GM10248 (cell line): ENCODE results near the gene BLID.

Experiments used
- CTCF ChIA-PET: fragments of 300-600 bp; sonication (Branson Sonifier 250); formaldehyde crosslinking; extraction: SDS; loops from one replicate; lab custom pipeline; 2021; ENCODE audit warnings: antibody characterized with exemption; lab: Yijun Ruan, JAX
- POLR2A ChIA-PET: fragments of 350-650 bp; sonication (Branson Sonifier 250); formaldehyde crosslinking; extraction: SDS; loops from one replicate; lab custom pipeline; 2020; ENCODE audit warnings: antibody characterized with exemption; lab: Yijun Ruan, JAX
- DNase-seq: peaks from one replicate; pipeline ENCODE4 v3.0.0; 2012; ENCODE audit errors: extremely low spot score
- TF ChIP-seq, protein P1 (sequence below): IDR thresholded peaks from 2 replicates; pipeline ENCODE4 v1.5.1; 2012; ENCODE audit warnings: mild to moderate bottlenecking, low read depth; ENCODE audit errors: extremely low read depth, missing control alignments, control extremely low read depth

BLID gene

DNA sequence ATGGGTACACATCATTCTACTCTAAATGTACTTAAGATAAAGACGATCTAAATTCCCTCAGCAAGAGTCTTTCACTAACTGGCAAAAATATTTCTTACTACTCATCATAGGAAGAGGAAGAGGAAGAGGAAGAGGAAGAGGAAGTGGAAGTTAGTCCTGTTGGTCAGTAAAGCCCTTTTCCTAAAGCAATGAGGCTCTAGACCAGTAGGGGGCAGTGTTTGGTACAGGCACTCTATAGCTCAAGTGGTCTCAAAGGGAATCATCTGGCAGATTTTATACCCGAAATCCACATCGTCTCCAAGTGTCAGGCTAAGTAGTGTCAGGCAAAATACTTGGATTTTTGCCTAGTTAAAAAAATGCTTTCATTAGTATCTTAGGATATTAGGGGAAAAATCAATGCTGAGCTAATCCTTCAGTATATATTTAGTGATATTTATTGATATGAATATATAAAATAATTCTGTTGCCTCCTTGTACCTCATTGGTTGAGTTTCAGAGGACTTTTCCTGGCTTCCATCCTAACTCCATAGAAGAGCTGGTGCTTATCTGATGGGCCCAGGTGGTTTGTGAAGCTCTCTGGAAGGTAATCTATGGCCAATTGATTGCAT lies 7.7 kb downstream of the BLID start:
- CTCF ChIA-PET: interaction anchor here (0.8 to 1.4 kb wide), 6 partner anchors 9 to 857 kb away, joined by 3 to 5 read pairs (median 3); no protein-coding TSS in a partner anchor
- no peak for DNase-seq
- TF ChIP-seq, protein P1, sequence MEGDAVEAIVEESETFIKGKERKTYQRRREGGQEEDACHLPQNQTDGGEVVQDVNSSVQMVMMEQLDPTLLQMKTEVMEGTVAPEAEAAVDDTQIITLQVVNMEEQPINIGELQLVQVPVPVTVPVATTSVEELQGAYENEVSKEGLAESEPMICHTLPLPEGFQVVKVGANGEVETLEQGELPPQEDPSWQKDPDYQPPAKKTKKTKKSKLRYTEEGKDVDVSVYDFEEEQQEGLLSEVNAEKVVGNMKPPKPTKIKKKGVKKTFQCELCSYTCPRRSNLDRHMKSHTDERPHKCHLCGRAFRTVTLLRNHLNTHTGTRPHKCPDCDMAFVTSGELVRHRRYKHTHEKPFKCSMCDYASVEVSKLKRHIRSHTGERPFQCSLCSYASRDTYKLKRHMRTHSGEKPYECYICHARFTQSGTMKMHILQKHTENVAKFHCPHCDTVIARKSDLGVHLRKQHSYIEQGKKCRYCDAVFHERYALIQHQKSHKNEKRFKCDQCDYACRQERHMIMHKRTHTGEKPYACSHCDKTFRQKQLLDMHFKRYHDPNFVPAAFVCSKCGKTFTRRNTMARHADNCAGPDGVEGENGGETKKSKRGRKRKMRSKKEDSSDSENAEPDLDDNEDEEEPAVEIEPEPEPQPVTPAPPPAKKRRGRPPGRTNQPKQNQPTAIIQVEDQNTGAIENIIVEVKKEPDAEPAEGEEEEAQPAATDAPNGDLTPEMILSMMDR: peak; percentile 21
- POLR2A ChIA-PET: no interaction called here

DNA sequence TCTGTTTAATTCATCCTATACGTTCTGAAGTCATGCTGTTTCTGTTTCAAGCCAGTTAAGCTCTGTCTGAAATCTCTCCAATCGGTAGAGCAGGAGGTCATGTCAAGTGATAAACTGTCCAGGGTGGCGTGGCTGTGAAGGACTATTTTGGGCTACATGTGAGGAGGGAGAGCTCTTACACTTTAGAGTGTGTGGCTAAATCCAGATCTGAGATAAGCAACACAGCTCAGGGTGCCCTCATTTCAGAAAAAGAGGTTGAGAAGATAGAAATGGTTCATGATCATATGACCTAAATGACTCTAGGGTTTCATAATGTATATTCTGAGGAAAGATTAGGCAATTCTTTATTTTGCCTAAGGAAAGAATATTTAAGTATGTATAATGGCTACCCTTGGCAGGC lies 8.4 kb downstream of the BLID start:
- DNase-seq: no peak
- ChIA-PET CTCF (interaction anchor here (1.2 to 1.4 kb wide), 3 partner anchors 11 to 21 kb away, joined by 3 read pairs; no protein-coding TSS in a partner anchor), POLR2A (no interaction called here)
- TF ChIP-seq, protein P1: no peak

DNA sequence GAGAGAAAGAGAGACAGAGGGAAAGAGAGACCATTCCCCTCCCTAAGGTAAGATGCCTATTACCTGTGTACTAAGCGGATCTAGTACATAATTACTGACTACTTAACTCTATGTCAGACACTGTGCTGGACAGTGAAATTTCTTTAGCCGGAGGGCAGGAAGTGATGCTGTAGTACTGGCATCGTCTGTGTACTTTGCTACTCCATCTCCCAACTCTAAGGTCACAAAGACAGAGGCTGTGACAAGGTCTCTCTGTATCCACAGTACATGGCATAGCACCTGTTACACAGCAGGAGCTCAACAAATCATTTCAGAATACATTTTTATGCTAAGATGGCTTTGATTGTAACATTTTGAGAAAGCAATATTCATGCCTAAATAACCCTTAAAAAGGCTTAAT lies 9.0 kb downstream of the BLID start:
- CTCF ChIA-PET: interaction anchor here (1.2 kb wide), 1 partner anchor 15 kb away, joined by 3 read pairs; no protein-coding TSS in a partner anchor
- TF ChIP-seq, protein P1: no peak
- POLR2A ChIA-PET: no interaction called here
- DNase-seq: no peak

DNA sequence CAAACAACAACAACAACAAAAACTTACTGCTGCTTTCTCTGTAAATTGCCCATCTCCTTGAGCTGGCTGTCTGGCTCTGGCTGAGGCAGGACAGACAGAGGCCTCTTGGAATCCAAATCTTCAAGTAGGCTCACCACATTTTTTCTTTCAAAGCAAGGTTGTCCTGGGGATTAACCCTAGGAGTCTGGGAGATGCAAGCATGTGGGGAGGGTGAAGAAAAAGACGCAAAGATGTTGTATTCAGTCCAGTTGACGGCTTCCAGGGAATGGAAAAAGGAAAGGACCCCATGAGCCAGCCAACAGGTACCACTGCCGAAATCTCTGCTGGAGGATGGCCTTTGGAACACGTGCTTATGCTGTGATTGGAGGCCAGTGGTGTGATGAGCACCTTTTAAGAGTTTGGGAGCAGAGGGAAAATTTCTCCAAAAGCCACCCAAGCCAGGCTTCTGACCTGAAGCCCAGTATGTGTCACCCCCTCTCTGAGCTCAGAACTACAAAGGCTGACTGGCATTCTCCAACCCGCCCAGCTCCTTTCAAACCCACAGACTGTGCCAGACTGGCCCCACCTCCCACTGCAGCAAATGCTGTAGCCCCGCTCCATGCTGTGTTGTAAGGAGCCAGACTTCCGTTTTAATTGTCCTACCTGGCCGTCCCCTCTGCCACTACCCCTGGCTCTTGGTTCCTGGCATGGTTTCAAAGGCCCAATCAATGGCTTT lies 10.8 kb downstream of the BLID start:
- ChIA-PET POLR2A (no interaction called here), CTCF (no interaction called here)
- TF ChIP-seq, protein P1: no peak
- DNase-seq: no peak

DNA sequence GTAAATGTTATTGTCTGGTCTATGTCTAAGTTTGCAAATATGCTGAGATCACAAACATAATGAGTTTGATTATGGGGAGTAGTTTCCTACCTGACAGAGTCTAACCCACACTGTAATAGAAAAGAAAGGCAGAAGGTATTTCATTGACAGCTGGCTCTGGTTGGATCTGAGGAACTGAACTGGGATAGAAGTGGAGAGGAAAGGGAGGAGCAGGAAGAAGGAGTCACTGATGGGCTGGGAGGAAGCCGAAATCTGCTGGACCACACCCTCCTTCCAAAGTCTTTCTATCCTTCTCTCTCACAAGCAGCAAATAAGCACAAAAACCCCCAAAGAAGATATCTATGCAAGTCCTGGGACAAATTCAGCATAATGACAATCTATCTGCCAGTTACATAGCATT lies 11.7 kb downstream of the BLID start:
- POLR2A ChIA-PET: no interaction called here
- no peak for DNase-seq
- TF ChIP-seq, protein P1: no peak
- CTCF ChIA-PET: interaction anchor here (0.7 kb wide), 1 partner anchor 14 kb away, joined by 4 read pairs; no protein-coding TSS in a partner anchor

DNA sequence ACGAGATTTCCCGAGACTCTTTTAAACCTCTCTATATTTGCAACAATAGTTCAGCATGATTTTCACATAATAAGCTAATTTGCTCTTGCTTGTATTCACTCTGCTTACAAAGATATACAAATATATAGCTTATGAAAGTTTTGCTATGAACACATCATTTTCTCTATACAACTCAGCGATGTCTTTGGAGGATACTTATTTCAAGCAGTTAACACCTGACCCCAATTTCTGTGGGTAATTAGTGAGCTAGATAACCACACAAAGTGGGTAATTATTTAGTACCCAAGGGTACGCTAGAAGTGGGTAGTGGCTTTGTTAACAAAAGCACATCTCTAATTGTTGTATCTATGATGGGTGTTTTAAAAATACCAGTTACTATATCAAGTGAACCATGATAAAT lies 12.3 kb downstream of the BLID start:
- TF ChIP-seq, protein P1: no peak
- no peak for DNase-seq
- ChIA-PET POLR2A (no interaction called here), CTCF (interaction anchor here (0.7 kb wide), 1 partner anchor 14 kb away, joined by 4 read pairs; no protein-coding TSS in a partner anchor)
